HG03095 (cell line): Measurements from ENCODE around the gene CCDC134.
A peak's percentile ranks its signal among the peaks of the same experiment; 100 is the strongest.
"Not testable (repeated sequence)": the region's sequence is repeated elsewhere in the genome, so short reads cannot be mapped to it uniquely, and the experiment has no call there.

Experiments
- ATAC-seq: cut with Tn5 transposase; IDR thresholded peaks from one replicate; pipeline ENCODE4 v1.9.1; 2021; ENCODE audit warnings: moderate library complexity; ENCODE audit not compliant: unreplicated experiment

Gene CCDC134

DNA sequence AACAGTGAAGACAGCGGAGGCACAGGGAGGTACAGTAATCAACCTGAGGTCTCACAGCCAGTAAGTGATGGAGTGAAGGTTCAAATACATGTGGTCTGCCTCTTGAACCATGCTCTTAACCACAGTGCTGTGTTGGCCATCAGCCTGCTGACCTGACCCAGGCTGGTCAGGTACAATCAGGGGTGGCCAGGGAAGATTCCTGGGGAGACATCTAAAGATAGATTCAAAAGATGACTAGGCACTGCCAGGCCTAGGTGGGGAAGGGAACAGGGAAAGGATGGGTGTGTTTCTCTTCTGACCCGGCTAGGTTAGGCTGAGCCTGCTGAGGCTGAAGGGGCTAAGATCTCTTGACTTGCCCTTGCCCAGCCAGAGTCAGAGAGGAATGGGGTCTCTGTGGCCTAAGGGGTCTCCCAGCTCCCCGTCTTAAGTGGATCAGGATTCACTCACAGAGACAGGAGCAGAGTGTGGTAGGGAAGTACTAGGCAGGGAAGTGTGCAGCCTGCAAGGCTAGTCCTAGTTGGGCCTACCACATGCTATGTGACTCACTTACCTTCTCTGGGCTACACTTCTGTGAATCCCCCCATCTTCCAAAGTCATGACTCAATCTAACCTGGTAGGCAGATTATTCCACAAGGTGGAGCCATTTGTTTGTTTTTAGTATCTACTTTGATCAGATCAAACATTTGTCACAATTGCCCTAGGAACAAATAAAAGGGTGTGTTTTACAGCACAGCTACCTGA is 22.0 kb downstream of the CCDC134 start:
- no peak for ATAC-seq

DNA sequence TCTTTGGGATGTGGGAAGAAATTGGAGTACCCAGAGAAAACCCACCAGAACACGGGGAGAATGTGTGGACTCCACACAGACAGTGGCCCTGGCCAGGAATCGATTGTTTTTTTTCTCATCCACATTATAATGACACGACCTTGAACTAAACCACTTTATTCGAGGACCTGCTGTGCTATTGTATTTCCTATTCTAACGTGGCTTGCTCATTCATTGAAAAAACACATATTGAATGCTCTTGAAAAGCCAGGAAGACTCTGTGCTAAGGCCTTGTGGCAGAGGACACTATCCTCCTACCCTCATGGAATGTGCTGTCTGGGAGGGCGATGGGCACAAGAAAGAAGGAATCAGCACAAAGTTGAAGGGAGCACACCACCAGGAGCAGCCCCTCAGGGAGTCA is 23.3 kb downstream of the CCDC134 start:
- ATAC-seq: no peak

DNA sequence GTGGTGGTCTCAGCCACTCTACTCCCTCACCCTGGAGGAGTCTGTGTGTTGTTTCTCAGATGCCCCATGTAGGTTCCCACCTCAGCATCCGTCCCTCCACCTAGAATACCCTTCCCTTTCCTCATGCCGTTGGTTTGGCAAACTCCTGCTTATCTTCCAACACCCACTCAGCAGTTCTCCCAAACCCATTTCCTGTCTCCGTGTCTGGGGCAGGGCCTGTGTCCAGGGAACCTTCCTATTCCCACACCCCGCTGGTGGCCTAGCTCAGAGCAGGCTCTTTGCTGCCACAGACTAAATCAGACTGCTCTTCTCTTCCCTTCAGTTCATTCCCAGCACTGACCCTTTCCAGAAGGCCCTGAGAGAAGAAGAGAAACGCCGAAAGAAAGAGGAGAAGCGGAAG is 24.9 kb downstream of the CCDC134 start:
- ATAC-seq: no peak

DNA sequence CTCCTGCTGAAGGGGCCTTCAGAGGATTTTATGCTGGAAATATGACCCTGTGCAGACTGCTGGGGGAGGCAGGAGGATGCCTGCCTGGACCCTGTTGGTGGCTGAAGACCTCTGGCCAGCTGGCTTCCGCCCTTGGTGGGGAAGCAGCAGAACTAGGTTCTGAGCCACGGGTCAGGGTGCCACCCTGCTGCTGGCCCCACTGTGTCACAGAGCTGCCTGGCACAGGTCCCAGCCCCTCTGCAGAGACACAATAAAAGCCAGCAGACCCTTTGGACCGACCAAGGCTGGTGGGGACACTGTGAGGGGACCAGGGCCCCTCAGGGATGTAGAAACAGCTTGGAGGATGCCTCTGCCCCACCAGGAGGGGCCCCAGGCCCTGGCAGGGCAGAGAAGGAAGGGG is 25.5 kb downstream of the CCDC134 start:
- ATAC-seq: no peak

DNA sequence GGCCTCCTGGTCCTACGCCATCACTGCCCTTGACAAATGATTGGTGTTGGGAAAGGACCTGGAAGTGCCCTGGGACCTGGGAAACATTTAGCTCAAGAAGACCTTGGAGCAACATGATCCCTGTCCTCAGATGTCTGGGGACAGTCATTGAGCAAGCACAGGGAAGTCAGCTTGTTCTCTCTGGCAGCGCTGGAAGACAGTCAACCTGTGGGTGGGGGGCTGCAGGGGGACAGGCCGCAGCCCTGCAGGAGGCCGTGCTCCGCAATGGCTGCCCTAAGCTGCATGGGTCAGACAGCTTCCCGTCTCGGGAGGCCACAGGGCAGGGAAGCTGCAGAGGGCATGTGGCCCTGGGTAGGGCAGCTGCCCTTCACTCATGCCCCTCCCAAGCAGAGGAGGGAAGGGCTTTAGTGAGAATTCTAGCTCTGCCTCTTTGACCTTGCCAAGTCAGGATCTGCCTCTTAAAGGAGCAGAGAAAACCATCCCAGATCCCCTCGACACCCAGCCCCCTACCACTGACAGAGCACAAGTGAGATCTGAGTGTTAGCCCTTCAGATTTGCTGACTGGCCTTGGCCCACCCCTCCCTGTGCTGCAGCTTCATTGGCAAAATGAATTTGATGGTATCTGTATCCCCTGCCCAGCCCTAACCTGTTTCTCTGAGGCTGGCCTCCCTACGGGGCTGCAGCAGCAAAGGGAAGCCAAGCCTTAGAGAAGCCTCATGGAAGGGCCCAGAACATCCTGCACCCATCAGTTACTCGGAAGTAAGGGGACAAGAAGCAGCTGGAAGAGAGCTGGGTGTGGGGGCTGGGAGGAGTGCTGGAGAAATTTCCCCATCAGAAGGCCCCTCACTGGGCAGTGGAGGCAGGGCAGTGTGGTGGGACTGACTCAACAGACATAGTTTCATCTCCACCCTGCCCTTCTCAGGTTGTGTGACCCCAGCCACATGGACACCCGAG is 26.2 kb downstream of the CCDC134 start:
- no peak for ATAC-seq

DNA sequence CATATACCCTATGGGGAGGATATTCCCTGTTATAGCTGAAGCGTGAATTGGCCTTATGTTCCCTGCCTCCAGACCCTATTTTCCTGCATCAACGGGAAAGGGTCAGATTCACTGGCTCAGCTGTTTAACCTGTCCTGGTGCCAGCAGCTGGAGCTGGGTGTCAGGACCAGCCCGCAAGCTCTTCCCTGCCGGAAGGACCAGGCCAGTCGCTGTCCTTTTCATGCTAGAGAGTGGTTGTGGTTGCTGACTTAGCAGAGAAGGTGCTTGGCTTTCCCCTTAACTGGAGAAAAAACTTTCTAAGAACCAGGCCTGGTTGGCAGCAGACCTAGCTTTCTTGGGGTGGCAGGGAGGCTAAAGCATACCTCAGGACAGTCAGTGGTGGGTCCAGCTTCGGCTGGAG is 27.2 kb downstream of the CCDC134 start:
- no peak for ATAC-seq

DNA sequence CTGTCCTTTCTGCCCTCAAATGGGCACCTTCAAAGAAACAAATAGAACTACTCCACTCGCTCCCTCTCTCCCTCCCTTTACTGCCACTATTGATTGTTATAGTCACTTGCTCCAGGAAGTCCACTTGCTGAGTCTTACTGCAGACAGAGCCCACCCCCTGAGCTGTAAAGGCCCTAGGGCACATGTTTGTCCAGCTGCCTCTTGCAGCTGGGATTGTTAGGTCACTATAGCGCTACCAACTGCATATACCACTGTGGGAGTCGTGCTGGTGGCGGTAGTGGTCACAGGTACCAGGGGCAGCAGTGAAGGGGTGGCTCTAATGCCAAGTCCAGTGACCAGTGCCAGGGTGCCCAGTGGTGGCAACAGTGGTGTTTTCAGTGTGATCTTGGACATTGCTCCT is 28.0 kb downstream of the CCDC134 start:
- ATAC-seq: no peak

DNA sequence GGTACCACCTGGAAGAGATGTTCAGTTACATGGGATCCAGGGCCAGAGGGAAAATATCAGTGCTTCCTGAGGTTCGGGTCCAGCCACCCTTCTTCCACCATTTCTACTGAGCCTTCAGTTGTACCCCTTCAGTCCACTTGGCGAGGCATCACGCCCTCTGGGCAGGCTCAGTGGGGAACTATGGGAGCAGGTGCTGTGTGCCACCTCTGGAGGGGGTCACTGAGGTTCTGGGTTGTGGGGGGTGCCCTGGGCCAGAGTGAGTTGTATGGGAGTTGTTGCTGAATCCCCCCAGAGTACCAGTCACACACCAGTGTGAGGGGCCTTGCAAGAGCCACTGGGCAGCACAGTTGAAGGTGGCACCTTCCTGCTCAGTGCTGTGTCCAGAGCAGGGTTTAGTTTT is 29.7 kb downstream of the CCDC134 start:
- ATAC-seq: no peak

DNA sequence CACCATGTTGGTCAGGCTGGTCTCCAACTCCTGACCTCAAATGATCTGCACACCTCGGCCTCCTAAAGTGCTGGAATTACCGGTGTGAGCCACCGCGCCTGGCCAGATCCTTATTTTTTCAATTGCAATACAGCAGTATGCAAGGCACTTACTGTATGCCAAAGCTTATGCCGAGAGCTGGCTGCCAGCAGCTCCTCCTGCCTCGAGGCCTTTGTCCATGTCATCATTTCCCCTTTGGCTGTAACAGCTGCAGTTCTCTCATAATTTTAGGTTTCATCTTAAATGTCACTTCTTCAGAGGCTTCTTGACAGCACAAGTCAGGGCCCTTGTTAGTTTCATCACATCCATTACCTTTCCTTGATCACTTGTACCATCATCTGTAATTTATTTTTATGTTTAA is 30.9 kb downstream of the CCDC134 start:
- ATAC-seq: no peak

DNA sequence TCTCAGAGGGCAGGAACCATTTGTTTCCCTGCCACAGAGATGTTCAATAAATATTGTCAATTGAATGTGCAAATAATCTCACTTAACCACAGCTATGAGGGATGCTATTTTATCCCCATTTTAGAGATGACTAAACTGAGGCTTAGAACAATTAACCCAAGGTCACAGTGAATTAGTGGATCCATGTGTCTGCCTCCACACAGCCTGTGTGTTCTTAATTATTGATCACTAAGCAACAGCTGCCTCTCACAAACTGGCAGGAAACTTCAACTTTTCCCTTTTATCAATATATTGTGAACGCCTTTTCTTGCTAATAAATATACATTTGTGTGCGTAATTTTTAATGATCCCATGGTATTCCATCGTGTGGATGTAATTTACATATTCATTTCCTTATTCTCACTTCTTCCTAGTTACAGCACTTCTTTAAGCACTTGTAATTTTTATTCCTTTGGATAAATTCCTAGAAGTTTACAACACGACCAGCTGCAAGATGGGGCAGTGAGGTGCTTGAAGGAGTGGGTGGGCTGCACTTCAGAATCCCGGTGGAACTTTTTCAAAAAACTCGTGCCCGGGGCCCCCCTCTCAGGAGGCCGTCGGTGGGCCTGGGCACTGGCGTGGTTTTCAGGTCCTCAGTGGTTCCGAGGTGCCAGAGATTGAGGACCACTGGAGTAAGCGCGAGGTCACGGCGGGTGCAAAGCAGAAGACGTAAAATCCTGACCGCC is 31.5 kb downstream of the CCDC134 start:
- no peak for ATAC-seq

DNA sequence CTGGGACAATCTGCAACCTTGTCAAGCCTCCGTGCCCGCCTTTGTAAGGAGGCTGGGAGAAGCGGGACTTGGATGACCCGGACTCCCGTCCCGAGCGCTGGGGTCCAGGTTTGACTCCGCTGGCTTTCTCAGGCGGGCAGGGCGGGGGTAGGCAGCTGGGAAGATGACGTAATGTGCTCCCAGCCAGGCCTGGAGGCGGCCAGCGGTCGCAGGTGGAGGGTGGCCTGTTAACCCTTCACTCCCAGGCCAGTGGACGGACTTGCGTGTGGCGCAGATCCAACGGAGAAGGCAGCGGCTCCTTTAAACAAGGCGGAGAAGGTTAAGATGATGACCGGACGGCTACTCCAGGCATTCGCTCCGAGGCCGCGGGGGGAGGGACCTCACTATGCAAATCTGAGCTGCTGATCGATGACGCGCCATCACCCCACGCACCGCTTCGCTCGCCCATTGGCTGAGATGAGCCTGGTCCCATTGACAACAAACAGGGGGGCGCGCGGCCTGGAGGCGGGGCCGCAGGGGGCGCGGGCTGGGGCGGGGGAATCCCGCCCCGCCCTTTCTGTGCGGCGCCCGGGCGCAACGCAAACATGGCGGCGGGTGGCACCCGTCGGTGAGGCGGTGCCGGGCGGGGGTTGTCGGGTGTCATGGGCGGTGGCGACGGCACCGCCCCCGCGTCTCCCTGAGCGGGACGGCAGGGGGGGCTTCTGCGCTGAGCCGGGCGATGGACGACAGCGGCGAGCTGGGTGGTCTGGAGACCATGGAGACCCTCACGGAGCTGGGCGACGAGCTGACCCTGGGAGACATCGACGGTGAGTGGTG is 32.3 kb downstream of the CCDC134 start, which contains the start of gene SREBF2:
Gene SREBF2, plus strand, starts transcription at position 553 of the 816 bp plus-strand sequence. Its CDS starts 166 bp downstream, at position 719.
- ATAC-seq: peak; percentile 80

DNA sequence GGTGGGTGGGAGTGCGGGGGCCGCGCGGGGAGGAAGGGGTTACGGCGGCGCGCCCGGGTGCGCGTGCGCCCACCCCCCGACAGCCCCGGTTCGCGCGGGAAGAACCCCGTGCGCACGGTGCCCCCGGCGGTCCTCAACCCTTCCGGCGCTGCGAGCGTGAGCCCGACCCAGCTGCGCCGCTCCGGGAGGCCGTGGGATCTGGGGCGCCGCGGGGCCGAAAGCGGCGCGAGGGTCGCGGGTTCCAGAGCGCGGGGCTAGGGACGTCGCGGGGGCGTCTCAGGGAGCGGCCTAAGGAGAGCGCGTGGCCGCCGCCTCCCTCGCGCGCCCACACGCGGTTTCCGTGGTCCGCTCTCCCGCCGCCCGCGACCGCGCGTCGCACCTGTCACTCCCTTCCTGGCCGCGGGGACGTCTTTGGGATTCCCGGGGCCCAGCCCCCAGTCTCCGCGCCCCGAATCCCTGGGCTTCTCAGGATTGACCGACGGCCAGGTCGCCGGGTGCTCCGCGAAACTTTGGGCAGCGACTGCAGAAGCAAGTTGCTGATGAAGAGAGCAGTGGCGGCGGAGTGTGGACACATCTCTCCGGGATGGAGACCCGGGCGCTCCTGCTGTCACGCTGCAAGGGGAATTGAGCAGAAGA is 33.0 kb downstream of the CCDC134 start:
- ATAC-seq: peak; percentile 16

DNA sequence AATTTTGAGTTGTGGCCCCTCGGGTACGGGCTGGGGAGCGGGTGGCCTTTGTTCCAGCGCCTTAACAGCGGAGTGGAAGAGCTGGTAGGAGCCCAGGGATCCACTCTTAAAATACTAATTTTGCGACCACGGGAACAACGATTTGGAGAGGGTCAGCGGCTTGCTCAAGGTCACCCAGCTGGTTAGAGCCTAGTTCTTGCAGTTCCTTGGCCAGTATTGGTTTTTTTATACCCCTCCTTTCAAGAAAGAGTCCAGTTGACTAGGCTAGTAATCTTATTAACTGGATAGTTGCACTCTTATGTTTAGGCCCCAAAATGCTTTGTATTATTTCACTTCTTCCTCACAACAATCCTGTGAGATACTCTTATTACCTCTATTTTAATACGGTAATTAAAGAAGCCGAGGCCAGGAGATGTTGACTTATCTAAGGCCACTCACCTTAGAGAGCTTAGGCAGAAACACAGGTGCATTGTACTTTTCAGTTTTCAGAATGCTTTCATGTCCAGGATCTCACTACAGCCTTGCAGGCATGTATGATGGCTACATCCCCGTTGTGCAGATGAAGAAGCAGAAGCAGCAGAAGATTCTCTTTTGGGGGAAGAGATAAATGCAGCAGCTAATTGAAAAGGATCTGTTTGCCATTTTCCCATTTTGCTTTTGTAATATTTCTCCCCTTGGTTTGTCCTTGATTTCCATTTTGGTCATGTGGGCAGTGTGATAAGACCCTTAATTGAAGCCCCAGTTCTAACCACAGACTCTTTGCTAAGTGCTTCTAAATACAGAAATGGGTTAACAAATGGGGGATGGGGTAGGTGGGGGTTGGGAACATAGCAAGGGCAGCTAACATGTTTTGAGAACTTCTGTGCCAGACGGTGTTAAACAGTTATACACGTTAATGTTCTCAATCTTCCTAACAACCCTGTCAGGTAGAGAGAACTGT is 33.8 kb downstream of the CCDC134 start:
- no peak for ATAC-seq

DNA sequence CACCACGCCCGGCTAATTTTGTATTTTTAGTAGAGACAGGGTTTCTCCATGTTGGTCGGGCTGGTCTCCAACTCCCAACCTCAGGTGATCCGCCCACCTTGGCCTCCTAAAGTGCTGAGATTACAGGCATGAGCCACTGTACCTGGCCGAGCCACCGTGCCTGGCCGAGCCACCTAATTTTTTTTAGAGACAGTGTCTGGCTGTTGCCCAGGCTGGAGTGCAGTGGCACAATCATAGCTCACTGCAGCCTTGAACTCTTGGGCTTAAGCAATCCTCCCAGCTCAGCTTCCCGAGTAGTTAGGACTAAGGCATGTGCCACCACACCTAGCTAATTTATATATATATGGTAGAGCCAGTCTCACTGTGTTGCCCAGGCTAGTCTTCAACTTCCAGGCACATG is 35.0 kb downstream of the CCDC134 start:
- ATAC-seq: not testable (repeated sequence)

DNA sequence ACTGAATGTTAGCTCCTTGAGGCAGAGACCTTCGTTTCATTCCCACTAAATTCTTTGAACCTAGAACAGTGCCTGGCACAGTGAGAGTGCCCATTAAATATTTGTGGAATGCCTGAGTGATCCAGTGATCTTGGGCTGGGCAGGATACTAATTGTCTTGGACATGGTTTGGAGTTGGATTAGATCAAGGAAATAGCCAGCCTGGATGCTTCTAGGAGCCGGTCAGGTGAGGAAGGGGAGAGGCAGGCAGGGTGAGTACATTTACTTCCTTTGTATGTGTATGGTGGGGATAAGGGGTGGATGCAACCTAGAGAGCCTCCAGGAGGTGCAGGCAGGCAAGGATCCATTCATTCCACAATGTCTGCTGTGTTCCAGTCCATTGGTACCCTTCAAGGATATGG is 36.1 kb downstream of the CCDC134 start:
- ATAC-seq: no peak

DNA sequence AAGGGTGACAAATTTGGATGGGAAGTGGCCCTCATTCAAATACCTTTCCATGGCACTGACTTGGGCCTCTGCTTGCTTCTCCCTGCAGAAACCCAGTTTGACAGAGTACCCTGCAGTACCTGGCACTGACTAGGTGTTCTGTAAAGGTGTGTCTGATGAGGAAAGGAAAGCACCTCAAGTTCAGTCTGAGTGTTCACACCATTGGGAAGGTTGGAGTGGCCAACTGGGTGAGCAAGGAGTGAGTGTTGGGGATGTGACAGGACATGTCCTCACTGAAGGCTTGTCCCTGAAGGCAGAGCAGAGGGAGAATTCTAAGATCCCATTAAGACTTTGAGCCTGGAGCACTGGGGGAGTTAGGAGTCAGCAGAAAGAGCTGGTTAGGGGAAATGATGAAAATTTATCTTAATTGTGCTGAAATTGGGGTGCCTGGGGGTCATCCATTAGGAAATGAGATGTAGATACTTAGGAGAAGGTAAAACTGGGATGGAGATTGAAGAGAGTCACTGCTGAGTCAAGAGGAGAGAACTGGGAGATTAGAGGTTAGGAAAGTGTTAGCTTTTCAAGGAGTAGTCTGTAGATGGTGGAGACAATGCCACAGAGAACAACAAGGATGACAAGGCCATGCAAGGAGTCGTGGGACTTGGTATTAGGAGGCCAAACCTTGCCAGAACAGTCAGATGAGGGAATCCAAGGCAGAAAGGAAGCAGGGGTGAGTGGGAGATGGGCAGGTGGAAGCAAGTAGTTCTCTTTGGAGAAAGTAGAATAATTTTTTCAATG is 38.6 kb downstream of the CCDC134 start:
- ATAC-seq: no peak

DNA sequence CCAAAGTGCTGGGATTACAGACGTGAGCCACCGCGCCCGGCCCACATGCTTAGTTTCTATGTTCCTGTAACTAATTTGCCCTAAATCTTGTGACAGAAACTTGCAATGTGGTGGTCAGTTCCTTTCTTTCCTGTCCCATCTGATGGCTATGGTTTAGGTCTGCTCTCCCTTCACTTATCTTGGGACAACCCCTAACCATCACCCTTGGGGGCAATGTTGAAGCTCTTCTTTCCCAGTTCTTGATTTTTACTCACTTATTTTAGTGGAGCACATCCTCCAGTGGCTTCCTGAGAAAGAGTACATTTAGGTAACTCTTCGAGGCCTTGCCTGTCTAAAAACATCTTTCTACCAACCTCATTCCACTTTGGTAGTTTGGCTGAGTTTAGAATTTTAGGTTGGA is 39.7 kb downstream of the CCDC134 start:
- no peak for ATAC-seq

DNA sequence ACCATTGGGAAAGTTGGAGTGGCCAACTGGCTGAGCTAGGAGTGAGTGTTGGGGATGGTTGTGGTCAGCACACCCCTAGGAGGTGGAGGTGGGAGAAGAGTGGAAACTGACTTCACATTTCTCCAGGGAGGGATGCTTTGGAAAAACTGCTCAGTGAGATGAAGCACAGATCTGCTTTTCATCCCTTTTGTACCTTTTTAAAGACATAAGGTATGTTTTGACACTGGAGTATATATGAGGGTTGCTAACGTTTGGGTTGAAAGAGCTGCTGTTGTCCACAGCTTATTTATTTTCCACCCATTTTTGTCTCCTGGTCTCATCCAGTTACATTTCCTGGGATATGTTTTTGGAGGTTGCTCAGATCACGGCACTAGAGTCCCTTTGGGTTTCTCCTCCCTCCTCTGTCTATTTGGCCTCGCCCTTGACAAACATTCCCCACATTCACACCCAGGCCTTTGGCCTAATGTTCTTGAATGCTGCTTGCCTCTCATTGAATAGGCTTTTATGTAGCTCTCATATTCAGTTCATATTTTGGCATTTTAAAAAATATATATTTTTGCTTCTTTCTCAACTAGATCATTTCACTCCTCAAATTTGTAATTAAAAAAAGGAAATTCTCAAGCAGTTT is 40.7 kb downstream of the CCDC134 start:
- ATAC-seq: no peak
